Medulla oblongata (tissue), 1 donor: ENCODE data around the gene HBA1.
"Not testable (repeated sequence)": the region's sequence is repeated elsewhere in the genome, so short reads cannot be mapped to it uniquely, and the experiment has no call there.

Experiments
- DNase-seq: peaks from one replicate; pipeline ENCODE4 v3.0.0-alpha.2; 2015; ENCODE audit errors: extremely low spot score

Gene HBA1

DNA sequence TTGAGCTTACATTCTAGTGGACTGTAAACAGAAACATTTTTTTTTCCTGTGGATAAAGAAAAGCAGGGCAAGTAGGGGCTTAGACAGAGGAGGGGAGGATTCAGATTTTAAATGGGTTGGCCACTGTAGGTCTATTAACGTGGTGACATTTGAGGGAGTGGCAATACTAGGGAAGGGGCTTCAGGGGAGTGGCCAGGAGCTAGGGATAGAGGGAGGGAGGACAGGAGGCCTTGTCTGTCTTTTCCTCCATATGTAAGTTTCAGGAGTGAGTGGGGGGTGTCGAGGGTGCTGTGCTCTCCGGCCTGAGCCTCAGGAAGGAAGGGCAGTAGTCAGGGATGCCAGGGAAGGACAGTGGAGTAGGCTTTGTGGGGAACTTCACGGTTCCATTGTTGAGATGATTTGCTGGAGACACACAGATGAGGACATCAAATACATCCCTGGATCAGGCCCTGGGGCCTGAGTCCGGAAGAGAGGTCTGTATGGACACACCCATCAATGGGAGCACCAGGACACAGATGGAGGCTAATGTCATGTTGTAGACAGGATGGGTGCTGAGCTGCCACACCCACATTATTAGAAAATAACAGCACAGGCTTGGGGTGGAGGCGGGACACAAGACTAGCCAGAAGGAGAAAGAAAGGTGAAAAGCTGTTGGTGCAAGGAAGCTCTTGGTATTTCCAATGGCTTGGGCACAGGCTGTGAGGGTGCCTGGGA lies 17.2 kb upstream of the HBA1 start:
- DNase-seq = no peak

DNA sequence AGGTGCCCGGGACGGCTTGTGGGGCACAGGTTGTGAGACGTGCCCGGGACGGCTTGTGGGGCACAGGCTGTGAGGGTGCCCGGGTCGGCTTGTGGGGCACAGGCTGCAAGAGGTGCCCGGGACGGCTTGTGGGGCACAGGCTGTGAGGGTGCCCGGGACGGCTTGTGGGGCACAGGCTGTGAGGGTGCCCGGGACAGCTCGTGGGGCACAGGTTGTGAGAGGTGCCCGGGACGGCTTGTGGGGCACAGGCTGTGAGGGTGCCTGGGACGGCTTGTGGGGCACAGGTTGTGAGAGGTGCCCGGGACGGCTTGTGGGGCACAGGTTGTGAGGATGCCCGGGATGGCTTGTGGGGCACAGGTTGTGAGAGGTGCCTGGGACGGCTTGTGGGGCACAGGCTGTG lies 16.2 kb upstream of the HBA1 start:
- not testable (repeated sequence) for DNase-seq

DNA sequence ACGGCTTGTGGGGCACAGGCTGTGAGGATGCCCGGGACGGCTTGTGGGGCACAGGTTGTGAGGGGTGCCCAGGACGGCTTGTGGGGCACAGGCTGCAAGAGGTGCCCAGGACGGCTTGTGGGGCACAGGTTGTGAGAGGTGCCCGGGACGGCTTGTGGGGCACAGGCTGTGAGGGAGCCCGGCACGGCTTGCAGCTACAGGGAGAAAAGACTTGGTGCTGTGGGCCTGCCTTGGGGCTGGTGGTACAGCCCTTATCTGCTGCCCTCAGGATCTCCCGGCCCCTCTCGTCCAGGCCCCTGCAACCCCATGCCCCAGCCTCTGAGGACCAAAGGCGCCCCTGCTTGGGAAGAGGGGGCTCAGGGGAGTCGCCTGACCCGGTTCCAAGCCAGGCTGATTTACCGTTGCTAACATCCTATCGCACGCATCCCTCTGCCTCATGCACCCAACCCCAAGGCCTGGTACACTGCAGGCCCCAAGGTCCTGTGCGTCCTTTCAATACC lies 15.7 kb upstream of the HBA1 start:
- DNase-seq = no peak

DNA sequence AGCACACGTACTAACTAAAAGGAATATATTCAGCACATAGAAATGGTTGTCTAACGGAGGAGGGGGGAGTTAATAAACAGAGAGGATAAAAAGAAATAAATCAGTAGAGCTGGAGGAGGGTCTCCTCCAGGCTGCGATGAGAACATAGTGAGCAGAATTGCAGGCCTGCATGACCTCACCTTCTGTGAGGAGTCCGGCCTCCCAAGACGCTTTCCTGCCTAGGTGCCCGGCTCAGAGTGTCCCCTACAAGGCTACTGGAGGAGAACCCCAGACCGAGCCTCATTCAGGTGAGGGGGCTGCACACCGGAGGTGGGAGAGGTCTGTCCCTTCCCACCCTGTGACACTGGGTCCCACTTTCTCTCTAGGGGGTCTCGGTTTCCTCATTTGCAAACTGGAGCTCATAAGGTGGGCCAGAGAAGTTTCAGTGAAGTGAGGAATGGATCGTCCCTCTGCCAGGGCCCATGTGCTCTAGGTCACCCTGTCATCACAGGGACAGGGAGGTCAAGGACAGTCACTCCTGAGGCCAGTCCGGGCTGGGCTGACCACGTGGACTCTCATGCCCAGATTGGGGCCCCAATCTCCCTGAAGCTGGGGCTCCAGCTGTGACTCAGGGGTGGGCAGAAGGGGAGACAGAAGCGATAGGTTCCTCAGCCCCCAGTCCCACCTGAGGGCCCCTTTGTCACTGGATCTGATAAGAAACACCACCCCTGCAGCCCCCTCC lies 14.0 kb upstream of the HBA1 start:
- no peak for DNase-seq

DNA sequence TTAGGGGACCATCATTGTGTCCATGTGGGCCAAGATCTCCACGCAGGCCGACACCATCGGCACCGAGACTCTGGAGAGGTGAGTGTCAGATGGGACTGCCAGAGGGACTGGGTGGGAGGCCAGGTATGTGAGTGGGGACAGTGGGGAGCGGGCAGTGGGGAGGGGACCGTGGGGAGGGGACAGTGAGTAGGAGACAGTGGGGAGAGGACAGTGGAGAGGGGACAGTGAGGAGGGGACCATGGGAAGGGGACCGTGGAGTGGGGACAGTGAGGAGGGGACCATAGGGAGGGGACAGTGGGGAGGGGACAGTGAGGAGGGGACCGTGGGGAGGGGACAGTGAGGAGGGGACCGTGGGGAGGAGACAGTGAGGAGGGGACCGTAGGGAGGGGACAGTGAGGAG lies 13.3 kb upstream of the HBA1 start:
- DNase-seq = not testable (repeated sequence)

DNA sequence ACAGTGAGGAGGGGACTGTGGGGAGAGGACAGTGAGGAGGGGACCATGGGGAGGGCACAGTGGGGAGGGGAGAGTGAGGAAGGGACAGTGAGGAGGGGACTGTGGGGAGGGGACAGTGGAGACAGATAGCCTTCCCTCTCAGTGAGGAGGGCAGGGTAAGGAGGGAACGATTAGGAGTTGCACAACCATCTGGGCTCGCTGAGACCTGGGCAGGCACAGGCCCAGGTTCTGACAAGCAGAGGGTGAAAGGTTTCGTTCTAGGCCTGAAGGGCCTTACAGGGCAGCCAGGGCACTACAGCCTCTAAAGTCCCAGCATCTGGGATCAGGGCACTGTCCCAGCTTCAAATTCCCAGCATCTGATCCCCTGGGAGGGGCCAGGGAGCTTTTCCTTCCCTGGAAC lies 12.8 kb upstream of the HBA1 start:
- not testable (repeated sequence) for DNase-seq

DNA sequence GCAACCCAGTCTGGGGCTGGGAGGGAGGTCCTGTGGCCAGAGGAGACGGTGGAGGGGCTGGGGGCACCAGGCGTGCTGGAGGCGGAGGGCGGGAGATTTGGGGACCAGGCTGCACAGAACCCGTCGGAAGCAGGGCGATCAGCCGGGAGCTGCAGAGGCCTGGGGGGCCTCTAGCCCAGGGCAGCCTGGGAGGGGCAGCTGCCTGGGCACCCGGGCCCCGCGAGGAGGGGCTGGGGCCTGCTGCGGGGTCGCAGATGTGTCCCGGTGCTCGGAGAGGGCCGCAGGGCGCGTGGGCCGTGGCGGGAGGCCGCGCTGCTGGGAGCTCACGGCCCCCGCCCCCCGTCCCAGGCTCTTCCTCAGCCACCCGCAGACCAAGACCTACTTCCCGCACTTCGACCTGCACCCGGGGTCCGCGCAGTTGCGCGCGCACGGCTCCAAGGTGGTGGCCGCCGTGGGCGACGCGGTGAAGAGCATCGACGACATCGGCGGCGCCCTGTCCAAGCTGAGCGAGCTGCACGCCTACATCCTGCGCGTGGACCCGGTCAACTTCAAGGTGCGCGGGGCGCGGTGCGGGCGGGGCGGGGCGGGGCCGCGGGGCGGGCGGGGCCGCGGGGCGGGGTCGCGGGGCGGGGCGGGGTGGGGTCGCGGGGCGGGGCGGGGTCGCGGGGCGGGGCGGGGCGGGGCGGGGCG lies 12.2 kb upstream of the HBA1 start:
- DNase-seq = not testable (repeated sequence)

DNA sequence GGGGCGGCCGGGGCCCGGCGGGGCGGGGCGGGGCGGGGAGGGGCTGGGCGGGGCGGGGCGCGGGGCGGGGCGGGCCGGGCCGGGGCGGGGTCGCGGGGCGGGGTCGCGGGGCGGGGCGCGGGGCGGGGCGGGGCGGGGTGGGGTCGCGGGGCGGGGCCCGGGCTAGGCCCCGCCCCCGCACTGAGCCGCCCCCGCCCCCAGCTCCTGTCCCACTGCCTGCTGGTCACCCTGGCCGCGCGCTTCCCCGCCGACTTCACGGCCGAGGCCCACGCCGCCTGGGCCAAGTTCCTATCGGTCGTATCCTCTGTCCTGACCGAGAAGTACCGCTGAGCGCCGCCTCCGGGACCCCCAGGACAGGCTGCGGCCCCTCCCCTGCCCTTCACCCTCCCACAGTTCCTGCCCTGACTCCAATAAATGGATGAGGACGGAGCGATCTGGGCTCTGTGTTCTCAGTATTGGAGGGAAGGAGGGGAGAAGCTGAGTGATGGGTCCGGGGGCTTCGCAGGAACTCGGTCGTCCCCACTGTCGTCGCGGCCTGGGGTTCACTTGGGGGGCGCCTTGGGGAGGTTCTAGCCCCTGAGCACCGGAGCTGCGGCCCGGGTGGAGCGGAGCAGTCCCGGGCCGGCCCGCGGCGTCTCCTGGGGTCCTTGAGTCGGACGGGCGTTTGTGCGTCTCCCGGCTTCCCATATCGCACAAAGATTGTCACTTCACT lies 11.5 kb upstream of the HBA1 start:
- no peak for DNase-seq

DNA sequence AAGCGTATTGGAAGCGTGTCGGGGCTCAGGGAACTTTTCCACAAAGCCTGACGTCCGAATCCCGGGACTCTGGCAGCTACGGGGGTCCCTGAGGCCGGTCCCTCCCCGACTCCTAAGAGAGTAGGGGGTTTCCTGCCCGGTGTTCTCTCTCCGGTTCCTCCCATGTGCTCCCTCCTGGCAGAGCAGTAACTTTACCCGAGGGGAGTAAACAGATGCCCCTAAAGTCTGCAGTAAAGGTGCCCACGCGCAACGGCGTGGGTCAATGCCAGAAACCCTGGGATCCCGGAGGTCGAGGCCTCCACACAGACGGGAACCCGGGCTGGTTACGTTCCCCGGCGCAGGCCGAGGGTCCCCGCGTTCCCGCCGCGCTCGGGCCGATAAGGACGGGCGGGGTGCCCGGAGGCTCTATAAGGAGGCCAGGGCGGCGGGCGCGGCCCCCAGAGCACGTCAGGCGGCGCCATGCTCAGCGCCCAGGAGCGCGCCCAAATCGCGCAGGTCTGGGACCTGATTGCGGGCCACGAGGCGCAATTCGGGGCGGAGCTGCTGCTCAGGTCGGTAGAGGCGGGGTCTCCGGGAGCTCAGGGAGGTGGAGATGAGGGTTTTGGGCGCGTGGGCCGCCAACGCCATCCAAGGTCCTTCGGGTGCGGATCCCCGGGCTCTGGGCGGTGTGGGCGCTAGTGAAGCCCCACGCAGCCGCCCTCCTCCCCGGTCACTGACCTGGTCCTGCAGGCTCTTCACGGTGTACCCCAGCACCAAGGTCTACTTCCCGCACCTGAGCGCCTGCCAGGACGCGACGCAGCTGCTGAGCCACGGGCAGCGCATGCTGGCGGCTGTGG lies 10.7 kb upstream of the HBA1 start, which contains the start of gene HBM:
HBM (plus strand) TSS at position 440 of the 836 bp plus-strand sequence; CDS start at position 460, 20 bp downstream.
- DNase-seq = no peak

DNA sequence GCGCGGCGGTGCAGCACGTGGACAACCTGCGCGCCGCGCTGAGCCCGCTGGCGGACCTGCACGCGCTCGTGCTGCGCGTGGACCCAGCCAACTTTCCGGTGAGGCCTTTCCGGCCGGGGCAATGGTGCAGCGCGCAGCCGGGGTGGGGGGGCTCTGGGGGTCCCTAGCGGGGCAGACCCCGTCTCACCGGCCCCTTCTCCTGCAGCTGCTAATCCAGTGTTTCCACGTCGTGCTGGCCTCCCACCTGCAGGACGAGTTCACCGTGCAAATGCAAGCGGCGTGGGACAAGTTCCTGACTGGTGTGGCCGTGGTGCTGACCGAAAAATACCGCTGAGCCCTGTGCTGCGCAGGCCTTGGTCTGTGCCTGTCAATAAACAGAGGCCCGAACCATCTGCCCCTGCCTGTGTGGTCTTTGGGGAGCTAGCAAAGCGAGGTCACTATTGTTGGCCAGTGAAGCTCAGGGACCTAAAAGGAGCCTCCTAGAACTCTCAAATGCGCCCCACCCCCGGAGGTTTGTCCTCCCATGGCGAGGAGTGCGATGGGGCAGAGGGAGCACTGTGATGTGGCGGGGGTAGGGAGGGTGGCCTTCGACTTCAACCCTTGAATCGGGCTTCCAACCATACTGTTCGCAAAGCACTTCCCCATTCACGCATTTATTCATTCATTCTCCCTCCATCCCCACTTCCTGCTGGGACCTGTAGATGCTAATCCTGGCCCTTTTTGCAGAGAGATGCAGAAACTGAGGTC lies 9.9 kb upstream of the HBA1 start:
- DNase-seq = no peak

DNA sequence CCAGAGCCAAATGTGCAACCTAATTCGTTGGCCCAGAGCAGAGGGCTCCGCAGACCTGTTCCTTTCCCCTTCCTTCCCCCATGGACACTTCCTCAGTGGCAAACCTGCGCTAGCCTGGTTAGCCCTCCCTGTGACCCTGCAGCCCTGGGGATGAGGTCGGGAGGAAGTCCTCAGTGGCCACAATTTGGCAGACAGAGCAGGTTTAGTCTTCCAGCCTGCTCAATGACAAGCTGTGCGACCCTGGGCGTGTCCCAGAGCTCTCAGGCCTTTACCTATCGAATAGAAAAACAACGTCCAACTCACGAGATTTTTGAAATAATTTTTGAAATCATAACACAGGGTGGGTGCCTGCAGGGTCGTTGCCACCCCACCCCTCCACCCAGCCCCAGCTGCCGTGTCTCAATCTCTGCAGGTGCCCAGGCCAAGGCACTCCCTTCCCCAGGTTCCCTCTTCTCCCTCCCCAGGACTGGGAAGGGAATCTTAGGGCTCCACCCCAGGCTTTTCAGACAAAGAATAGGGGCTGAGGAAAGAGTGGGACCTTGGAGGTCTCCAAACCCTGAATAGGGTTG lies 9.3 kb upstream of the HBA1 start:
- no peak for DNase-seq

DNA sequence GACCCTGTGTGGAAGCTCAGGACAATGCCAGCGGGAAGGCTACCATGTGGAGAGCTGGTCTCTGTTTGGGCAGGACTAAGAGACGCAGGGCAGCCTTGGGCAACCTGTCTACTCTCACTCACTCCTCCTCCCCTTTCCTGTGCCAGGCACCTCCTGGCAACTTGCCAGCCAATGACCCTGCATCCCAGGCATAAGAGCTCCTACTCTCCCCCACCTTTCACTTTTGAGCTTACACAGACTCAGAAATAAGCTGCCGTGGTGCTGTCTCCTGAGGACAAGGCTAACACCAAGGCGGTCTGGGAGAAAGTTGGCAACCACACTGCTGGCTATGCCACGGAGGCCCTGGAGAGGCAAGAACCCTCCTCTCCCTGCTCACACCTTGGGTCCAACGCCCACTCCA lies 8.1 kb upstream of the HBA1 start:
- no peak for DNase-seq

DNA sequence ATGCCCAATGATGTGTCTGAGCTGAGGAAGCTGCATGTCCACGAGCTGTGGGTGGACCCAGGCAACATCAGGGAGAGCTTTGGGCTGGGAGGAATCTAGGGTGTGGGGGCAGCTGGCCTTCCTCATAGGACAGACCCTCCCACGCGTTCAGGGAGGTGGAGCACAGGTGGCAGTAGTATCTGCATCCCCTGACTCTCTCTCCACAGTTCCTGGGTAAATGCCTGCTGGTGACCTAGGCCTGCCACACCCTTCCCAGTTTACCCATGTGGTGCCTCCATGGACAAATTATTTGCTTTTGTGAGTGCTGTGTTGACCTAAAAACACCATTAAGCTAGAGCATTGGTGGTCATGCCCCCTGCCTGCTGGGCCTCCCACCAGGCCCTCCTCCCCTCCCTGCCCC lies 7.5 kb upstream of the HBA1 start:
- no peak for DNase-seq

DNA sequence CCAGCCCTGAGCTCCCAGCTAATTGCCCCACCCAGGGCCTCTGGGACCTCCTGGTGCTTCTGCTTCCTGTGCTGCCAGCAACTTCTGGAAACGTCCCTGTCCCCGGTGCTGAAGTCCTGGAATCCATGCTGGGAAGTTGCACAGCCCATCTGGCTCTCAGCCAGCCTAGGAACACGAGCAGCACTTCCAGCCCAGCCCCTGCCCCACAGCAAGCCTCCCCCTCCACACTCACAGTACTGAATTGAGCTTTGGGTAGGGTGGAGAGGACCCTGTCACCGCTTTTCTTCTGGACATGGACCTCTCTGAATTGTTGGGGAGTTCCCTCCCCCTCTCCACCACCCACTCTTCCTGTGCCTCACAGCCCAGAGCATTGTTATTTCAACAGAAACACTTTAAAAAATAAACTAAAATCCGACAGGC lies 6.4 kb upstream of the HBA1 start:
- DNase-seq = not testable (repeated sequence)

DNA sequence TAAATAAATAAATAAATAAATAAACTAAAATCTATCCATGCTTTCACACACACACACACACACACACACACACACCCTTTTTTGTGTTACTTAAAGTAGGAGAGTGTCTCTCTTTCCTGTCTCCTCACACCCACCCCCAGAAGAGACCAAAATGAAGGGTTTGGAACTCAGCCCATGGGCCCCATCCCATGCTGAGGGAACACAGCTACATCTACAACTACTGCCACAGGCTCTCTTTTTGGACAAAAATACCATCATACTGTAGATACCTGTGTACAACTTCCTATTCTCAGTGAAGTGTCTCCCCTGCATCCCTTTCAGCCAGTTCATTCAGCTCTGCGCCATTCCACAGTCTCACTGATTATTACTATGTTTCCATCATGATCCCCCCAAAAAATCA lies 5.7 kb upstream of the HBA1 start:
- no peak for DNase-seq

DNA sequence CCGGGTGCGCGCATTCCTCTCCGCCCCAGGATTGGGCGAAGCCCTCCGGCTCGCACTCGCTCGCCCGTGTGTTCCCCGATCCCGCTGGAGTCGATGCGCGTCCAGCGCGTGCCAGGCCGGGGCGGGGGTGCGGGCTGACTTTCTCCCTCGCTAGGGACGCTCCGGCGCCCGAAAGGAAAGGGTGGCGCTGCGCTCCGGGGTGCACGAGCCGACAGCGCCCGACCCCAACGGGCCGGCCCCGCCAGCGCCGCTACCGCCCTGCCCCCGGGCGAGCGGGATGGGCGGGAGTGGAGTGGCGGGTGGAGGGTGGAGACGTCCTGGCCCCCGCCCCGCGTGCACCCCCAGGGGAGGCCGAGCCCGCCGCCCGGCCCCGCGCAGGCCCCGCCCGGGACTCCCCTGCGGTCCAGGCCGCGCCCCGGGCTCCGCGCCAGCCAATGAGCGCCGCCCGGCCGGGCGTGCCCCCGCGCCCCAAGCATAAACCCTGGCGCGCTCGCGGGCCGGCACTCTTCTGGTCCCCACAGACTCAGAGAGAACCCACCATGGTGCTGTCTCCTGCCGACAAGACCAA lies 4.0 kb upstream of the HBA1 start, which contains the start of gene HBA2:
HBA2 (plus strand) TSS at position 503 of the 568 bp plus-strand sequence; CDS start at position 540, 37 bp downstream.
- DNase-seq = not testable (repeated sequence)

DNA sequence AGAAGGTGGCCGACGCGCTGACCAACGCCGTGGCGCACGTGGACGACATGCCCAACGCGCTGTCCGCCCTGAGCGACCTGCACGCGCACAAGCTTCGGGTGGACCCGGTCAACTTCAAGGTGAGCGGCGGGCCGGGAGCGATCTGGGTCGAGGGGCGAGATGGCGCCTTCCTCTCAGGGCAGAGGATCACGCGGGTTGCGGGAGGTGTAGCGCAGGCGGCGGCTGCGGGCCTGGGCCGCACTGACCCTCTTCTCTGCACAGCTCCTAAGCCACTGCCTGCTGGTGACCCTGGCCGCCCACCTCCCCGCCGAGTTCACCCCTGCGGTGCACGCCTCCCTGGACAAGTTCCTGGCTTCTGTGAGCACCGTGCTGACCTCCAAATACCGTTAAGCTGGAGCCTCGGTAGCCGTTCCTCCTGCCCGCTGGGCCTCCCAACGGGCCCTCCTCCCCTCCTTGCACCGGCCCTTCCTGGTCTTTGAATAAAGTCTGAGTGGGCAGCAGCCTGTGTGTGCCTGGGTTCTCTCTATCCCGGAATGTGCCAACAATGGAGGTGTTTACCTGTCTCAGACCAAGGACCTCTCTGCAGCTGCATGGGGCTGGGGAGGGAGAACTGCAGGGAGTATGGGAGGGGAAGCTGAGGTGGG lies 3.1 kb upstream of the HBA1 start:
- not testable (repeated sequence) for DNase-seq

DNA sequence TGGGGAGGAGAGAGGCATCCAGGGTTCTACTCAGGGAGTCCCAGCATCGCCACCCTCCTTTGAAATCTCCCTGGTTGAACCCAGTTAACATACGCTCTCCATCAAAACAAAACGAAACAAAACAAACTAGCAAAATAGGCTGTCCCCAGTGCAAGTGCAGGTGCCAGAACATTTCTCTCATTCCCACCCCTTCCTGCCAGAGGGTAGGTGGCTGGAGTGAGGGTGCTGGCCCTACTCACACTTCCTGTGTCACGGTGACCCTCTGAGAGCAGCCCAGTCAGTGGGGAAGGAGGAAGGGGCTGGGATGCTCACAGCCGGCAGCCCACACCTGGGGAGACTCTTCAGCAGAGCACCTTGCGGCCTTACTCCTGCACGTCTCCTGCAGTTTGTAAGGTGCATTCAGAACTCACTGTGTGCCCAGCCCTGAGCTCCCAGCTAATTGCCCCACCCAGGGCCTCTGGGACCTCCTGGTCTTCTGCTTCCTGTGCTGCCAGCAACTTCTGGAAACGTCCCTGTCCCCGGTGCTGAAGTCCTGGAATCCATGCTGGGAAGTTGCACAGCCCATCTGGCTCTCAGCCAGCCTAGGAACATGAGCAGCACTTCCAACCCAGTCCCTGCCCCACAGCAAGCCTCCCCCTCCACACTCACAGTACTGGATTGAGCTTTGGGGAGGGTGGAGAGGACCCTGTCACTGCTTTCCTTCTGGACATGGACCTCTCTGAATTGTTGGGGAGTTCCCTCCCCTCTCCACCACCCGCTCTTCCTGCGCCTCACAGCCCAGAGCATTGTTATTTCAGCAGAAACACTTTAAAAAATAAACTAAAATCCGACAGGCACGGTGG lies 2.3 kb upstream of the HBA1 start:
- DNase-seq = not testable (repeated sequence)
